Astrocyte (in vitro differentiated cells and primary cell): ENCODE measurements around the gene ADGRL1. TPM values are rescaled to one million over a fixed set of nuclear protein-coding genes. Genes with fewer than 3 reads are reported as not detected.

Experiments used
- DNase-seq: peaks from one replicate; pipeline ENCODE4 v3.0.0-alpha.2; 2010; ENCODE audit warnings: low read depth
- FAIRE-seq: peaks from 2 replicates; lab custom pipeline; 2011; peaks lifted over from hg19 to GRCh38; lab: Jason Lieb, UNC
- H2AFZ ChIP-seq: 2 replicates; pipeline ENCODE4 v1.6.0; 2012; ENCODE audit warnings: low read depth, low read length, inconsistent platforms
- H3K27ac ChIP-seq: 2 replicates; pipeline ENCODE4 v1.5.1; 2011; ENCODE audit warnings: low read depth, low read length, inconsistent platforms
- H3K27me3 ChIP-seq: 2 replicates; pipeline ENCODE4 v1.6.0; 2011; ENCODE audit warnings: low read length, inconsistent platforms; ENCODE audit not compliant: insufficient read depth
- H3K36me3 ChIP-seq: 2 replicates; pipeline ENCODE4 v1.5.1; 2011; ENCODE audit warnings: low read length, inconsistent platforms; ENCODE audit not compliant: insufficient read depth
- H3K4me1 ChIP-seq: 2 replicates; pipeline ENCODE4 v1.5.1; 2011; ENCODE audit warnings: low read length, inconsistent platforms; ENCODE audit not compliant: insufficient read depth
- H3K4me2 ChIP-seq: 2 replicates; pipeline ENCODE4 v1.6.0; 2012; ENCODE audit warnings: low read length, inconsistent platforms
- H3K4me3 ChIP-seq: 2 replicates; pipeline ENCODE4 v1.5.1; 2011; ENCODE audit warnings: low read depth, mild to moderate bottlenecking, low read length, inconsistent platforms; ENCODE audit not compliant: insufficient read depth
- H3K79me2 ChIP-seq: 2 replicates; pipeline ENCODE4 v1.6.0; 2012; ENCODE audit warnings: mild to moderate bottlenecking, low read length, inconsistent platforms; ENCODE audit not compliant: insufficient read depth
- H3K9ac ChIP-seq: 2 replicates; pipeline ENCODE4 v1.6.0; 2012; ENCODE audit warnings: mild to moderate bottlenecking, low read length, inconsistent platforms
- H3K9me3 ChIP-seq: 2 replicates; pipeline ENCODE4 v1.5.1; 2012; ENCODE audit warnings: low read depth, mild to moderate bottlenecking, low read length, inconsistent platforms; ENCODE audit not compliant: insufficient read depth
- H4K20me1 ChIP-seq: 2 replicates; pipeline ENCODE4 v1.6.0; 2012; ENCODE audit warnings: low read length, inconsistent platforms; ENCODE audit not compliant: insufficient read depth
- H3K27ac Mint-ChIP-seq: one replicate; pipeline ENCODE4 v1.8.0; 2021; ENCODE audit warnings: mild to moderate bottlenecking, mixed read lengths; ENCODE audit not compliant: unreplicated experiment
- H3K27me3 Mint-ChIP-seq: one replicate; pipeline ENCODE4 v1.8.0; 2021; ENCODE audit warnings: low read depth, mixed read lengths; ENCODE audit not compliant: unreplicated experiment
- H3K36me3 Mint-ChIP-seq: one replicate; pipeline ENCODE4 v1.8.0; 2021; ENCODE audit warnings: low read depth, mixed read lengths; ENCODE audit not compliant: unreplicated experiment
- H3K4me1 Mint-ChIP-seq: one replicate; pipeline ENCODE4 v1.8.0; 2021; ENCODE audit warnings: low read depth, mixed read lengths; ENCODE audit not compliant: unreplicated experiment
- H3K4me3 Mint-ChIP-seq: one replicate; pipeline ENCODE4 v1.8.0; 2021; ENCODE audit warnings: mild to moderate bottlenecking, moderate library complexity, mixed read lengths; ENCODE audit not compliant: unreplicated experiment
- H3K9me3 Mint-ChIP-seq: one replicate; pipeline ENCODE4 v1.8.0; 2021; ENCODE audit warnings: mild to moderate bottlenecking, mixed read lengths; ENCODE audit not compliant: unreplicated experiment
- EZH2 ChIP-seq: IDR thresholded peaks from 2 replicates; pipeline ENCODE4 v1.6.1; 2012; ENCODE audit warnings: mild to moderate bottlenecking, low read length, inconsistent platforms; ENCODE audit not compliant: insufficient read depth
- total RNA-seq: library from RNA; stranded (reverse); gene quantifications from 2 replicates; pipeline ENCODE4 v1.2.1, GENCODE V29; 2021
- TF ChIP-seq, protein P1 (sequence below): IDR thresholded peaks from 2 replicates; pipeline ENCODE4 v1.5.1; 2011; ENCODE audit warnings: low read depth, mild to moderate bottlenecking, inconsistent platforms, low read length, moderate library complexity; ENCODE audit not compliant: insufficient read depth

Gene ADGRL1
- total RNA-seq, 1 donor from 2014 or later = 40.9 TPM

DNA sequence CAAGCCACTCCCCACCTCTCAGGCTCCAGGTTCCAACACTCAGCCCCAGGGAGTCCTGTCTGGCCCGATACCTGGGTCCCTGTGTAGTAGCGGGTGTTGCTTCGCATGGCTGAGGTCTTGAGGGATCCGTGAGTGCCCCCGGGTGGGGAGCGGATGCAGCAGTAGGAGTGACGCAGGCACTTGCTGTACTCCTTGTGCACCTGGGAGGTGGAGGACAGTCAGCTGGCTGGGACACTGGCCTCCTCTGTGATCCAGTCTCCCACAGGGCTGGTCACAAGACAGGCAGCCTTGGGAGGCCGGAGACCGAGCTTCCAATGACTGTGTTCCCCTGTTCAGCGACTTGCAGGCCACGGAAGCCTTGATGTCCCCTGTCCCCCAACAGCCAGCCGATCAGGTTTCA is 53.3 kb downstream of the ADGRL1 start:
- no peak overlapping the region for H3K9ac ChIP-seq
- H3K27me3 ChIP-seq = no peaks in the 10 kb centered on the region
- H3K9me3 ChIP-seq = no peaks in the 10 kb centered on the region
- H3K4me3 Mint-ChIP-seq = no peak overlapping the region
- no peaks in the 10 kb centered on the region for H3K36me3 ChIP-seq
- FAIRE-seq = no peak
- H3K4me1 ChIP-seq = peaks cover 10% of the 10 kb centered on the region
- no peak overlapping the region for H3K4me2 ChIP-seq
- no peak overlapping the region for H3K4me3 ChIP-seq
- no peak overlapping the region for H3K27ac Mint-ChIP-seq
- H3K79me2 ChIP-seq = peaks cover 5% of the 10 kb centered on the region
- DNase-seq = no peak
- H3K9me3 Mint-ChIP-seq = no peaks in the 10 kb centered on the region
- H3K36me3 Mint-ChIP-seq = peaks cover 6% of the 10 kb centered on the region
- peaks cover 4% of the 10 kb centered on the region for H3K4me1 Mint-ChIP-seq
- no peak overlapping the region for H3K27ac ChIP-seq
- peaks cover 22% of the 10 kb centered on the region for H4K20me1 ChIP-seq
- H3K27me3 Mint-ChIP-seq = no peaks in the 10 kb centered on the region
- no peak overlapping the region for H2AFZ ChIP-seq
- TF ChIP-seq EZH2 = no peak
- TF ChIP-seq, protein P1, sequence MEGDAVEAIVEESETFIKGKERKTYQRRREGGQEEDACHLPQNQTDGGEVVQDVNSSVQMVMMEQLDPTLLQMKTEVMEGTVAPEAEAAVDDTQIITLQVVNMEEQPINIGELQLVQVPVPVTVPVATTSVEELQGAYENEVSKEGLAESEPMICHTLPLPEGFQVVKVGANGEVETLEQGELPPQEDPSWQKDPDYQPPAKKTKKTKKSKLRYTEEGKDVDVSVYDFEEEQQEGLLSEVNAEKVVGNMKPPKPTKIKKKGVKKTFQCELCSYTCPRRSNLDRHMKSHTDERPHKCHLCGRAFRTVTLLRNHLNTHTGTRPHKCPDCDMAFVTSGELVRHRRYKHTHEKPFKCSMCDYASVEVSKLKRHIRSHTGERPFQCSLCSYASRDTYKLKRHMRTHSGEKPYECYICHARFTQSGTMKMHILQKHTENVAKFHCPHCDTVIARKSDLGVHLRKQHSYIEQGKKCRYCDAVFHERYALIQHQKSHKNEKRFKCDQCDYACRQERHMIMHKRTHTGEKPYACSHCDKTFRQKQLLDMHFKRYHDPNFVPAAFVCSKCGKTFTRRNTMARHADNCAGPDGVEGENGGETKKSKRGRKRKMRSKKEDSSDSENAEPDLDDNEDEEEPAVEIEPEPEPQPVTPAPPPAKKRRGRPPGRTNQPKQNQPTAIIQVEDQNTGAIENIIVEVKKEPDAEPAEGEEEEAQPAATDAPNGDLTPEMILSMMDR = no peak

DNA sequence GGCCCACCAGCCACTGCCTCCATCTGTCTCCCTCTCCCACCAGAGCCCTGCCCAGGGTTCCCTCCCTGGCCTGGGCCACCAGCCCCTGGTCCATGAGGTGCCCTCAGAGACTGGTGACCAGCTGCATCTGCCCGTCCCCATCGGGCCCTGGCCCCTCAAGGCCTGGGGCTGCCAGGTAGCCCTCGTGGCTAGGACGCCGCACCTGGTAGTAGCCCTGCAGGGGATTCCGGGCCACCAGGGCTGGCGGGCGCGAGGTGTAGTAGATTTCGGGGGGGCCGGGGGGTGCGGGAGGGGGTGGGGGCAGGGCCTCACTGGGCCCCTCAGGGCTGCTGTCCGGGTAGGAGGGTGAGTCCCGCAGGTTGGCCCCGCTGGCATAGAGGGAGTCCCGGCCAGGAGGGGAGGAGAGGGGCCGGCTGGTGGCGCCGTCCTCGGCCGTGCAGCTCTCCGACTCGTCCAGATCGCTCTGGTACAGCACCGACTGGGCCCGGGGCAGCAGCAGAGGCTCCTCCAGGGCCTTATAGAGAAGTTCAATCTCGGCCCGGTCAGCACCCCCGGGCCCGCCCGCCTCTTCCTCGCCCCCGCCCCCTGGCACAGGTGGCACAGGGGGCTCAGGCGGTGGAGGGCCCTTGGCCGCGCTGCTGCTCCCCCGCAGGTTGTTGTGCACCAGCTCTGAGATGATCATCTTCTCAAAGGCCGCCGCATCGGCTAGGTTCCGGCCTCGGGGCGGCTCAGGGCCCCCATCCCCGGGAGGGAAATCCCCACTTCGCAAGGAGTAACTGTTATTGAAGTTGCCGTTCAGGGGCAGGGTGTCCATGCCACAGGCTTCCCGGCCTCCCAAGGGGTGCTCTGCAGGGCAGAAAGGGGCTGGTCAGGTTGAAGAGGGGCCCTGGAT is 55.0 kb downstream of the ADGRL1 start:
- Histone ChIP-seq H3K4me3 (no peak overlapping the region), H3K4me1 (peaks cover 10% of the 10 kb centered on the region), H3K9me3 (no peaks in the 10 kb centered on the region), H3K27me3 (no peaks in the 10 kb centered on the region), H3K79me2 (peaks cover 5% of the 10 kb centered on the region), H3K27ac (no peak overlapping the region), H4K20me1 (peaks cover 31% of the 10 kb centered on the region), H3K9ac (no peak overlapping the region), H3K36me3 (no peaks in the 10 kb centered on the region), H3K4me2 (no peak overlapping the region), H2AFZ (no peak overlapping the region)
- H3K9me3 Mint-ChIP-seq = no peaks in the 10 kb centered on the region
- H3K27ac Mint-ChIP-seq = no peak overlapping the region
- peaks cover 16% of the 10 kb centered on the region for H3K4me1 Mint-ChIP-seq
- FAIRE-seq = no peak
- no peak overlapping the region for H3K4me3 Mint-ChIP-seq
- no peaks in the 10 kb centered on the region for H3K27me3 Mint-ChIP-seq
- no peak for TF ChIP-seq EZH2
- TF ChIP-seq, protein P1 = no peak
- peaks cover 5% of the 10 kb centered on the region for H3K36me3 Mint-ChIP-seq
- no peak for DNase-seq
